ENCODE measurements around the gene PLXNA2.

The PLXNA2 gene

GRCh38 chr1:208265122-208265469 lies 20.9 kb upstream of the PLXNA2 start:
- H3K4me3 ChIP-seq (ENCODE audit: low read depth, low read length) = no peak overlapping the region

GRCh38 chr1:208264469-208265121 lies 20.4 kb upstream of the PLXNA2 start:
- H3K4me3 ChIP-seq (ENCODE audit: low read depth, low read length) = no peak overlapping the region

GRCh38 chr1:208261874-208262273 lies 17.7 kb upstream of the PLXNA2 start:
- no peak overlapping the region for H3K4me3 ChIP-seq (ENCODE audit: low read depth, low read length)

- H3K4me3 ChIP-seq (ENCODE audit: low read depth, low read length) = no peak overlapping the region
These were observed 14.1 kb upstream of the PLXNA2 start for GRCh38 chr1:208258277-208258676.

GRCh38 chr1:208257351-208257750 lies 13.2 kb upstream of the PLXNA2 start:
- no peak overlapping the region for H3K4me3 ChIP-seq (ENCODE audit: low read depth, low read length)

GRCh38 chr1:208256556-208256955 lies 12.4 kb upstream of the PLXNA2 start:
- H3K4me3 ChIP-seq (ENCODE audit: low read depth, low read length) = no peak overlapping the region

- H3K4me3 ChIP-seq (ENCODE audit: low read depth, low read length) = no peak overlapping the region
These were observed 11.9 kb upstream of the PLXNA2 start for GRCh38 chr1:208256091-208256490.

- no peak overlapping the region for H3K4me3 ChIP-seq (ENCODE audit: low read depth, low read length)
These were observed 10.7 kb upstream of the PLXNA2 start for GRCh38 chr1:208254862-208255261.

- H3K4me3 ChIP-seq (ENCODE audit: low read depth, low read length) = no peak overlapping the region
These were observed 10.2 kb upstream of the PLXNA2 start for GRCh38 chr1:208254376-208254775.

GRCh38 chr1:208252836-208253576 lies 8.8 kb upstream of the PLXNA2 start:
- no peak overlapping the region for H3K4me3 ChIP-seq (ENCODE audit: low read depth, low read length)

GRCh38 chr1:208251911-208252835 lies 8.0 kb upstream of the PLXNA2 start:
- H3K4me3 ChIP-seq (ENCODE audit: low read depth, low read length) = no peak overlapping the region

GRCh38 chr1:208251015-208251414 lies 6.8 kb upstream of the PLXNA2 start:
- H3K4me3 ChIP-seq (ENCODE audit: low read depth, low read length) = no peak overlapping the region

GRCh38 chr1:208250613-208251012 lies 6.4 kb upstream of the PLXNA2 start:
- no peak overlapping the region for H3K4me3 ChIP-seq (ENCODE audit: low read depth, low read length)

GRCh38 chr1:208248991-208249696 lies 5.0 kb upstream of the PLXNA2 start:
- no peak overlapping the region for H3K4me3 ChIP-seq (ENCODE audit: low read depth, low read length)

GRCh38 chr1:208248307-208248801 lies 4.2 kb upstream of the PLXNA2 start:
- H3K4me3 ChIP-seq (ENCODE audit: low read depth, low read length) = no peak overlapping the region

- H3K4me3 ChIP-seq (ENCODE audit: low read depth, low read length) = no peak overlapping the region
These were observed 3.5 kb upstream of the PLXNA2 start for GRCh38 chr1:208247696-208248095.

- no peak overlapping the region for H3K4me3 ChIP-seq (ENCODE audit: low read depth, low read length)
These were observed 1.1 kb upstream of the PLXNA2 start for GRCh38 chr1:208245185-208245705.

- peak overlapping the region; percentile 66 for H3K4me3 ChIP-seq (ENCODE audit: low read depth, low read length)
These were observed 637 bp downstream of the PLXNA2 start for GRCh38 chr1:208243527-208243966.

GRCh38 chr1:208242941-208243526 lies 1.1 kb downstream of the PLXNA2 start:
- peak overlapping the region; percentile 66 for H3K4me3 ChIP-seq (ENCODE audit: low read depth, low read length)

GRCh38 chr1:208242146-208242545 lies 2.0 kb downstream of the PLXNA2 start:
- no peak overlapping the region for H3K4me3 ChIP-seq (ENCODE audit: low read depth, low read length)

Data from iPS-11a (cell line).